Ishikawa (cell line): Measurements from ENCODE around the gene SLC9A9.

ENCODE experiments used
- CEBPB ChIP-seq: IDR thresholded peaks from 2 replicates; pipeline ENCODE4 v1.6.1; 2012
- CREB1 ChIP-seq: IDR thresholded peaks from 2 replicates; pipeline ENCODE4 v1.6.1; 2012; ENCODE audit warnings: low read depth
- EGR1 ChIP-seq: IDR thresholded peaks from 2 replicates; pipeline ENCODE4 v1.6.1; 2012
- EP300 ChIP-seq: IDR thresholded peaks from 2 replicates; pipeline ENCODE4 v1.6.1; 2012; ENCODE audit warnings: borderline replicate concordance
- FOXM1 ChIP-seq: IDR thresholded peaks from 2 replicates; pipeline ENCODE4 v1.6.1; 2012; ENCODE audit warnings: low read depth, borderline replicate concordance
- MAX ChIP-seq: IDR thresholded peaks from 2 replicates; pipeline ENCODE4 v1.6.1; 2012
- NFIC ChIP-seq: IDR thresholded peaks from 2 replicates; pipeline ENCODE4 v1.6.1; 2012
- RAD21 ChIP-seq: IDR thresholded peaks from 2 replicates; pipeline ENCODE4 v1.6.1; 2012; ENCODE audit warnings: low read depth
- REST ChIP-seq: IDR thresholded peaks from 2 replicates; pipeline ENCODE4 v1.6.1; 2012; ENCODE audit warnings: low read depth, mild to moderate bottlenecking
- TAF1 ChIP-seq: IDR thresholded peaks from 2 replicates; pipeline ENCODE4 v1.6.1; 2012; ENCODE audit warnings: low read depth, mild to moderate bottlenecking
- TCF12 ChIP-seq: IDR thresholded peaks from 2 replicates; pipeline ENCODE4 v1.6.1; 2012; ENCODE audit warnings: low read depth
- TEAD4 ChIP-seq: IDR thresholded peaks from 2 replicates; pipeline ENCODE4 v1.6.1; 2012
- USF1 ChIP-seq: IDR thresholded peaks from 2 replicates; pipeline ENCODE4 v1.6.1; 2012
- YY1 ChIP-seq: IDR thresholded peaks from 2 replicates; pipeline ENCODE4 v1.6.1; 2012; ENCODE audit warnings: low read depth
- ZBTB7A ChIP-seq: IDR thresholded peaks from 2 replicates; pipeline ENCODE4 v1.6.1; 2012; ENCODE audit warnings: low read depth

The SLC9A9 gene

GRCh38 chr3:143301031-143301901 lies 547.0 kb downstream of the SLC9A9 start:
- no peak for TF ChIP-seq MAX
- peak; percentile 14; the same call in 1 of the 2 replicates for TF ChIP-seq RAD21

- TF ChIP-seq ZBTB7A (no peak), REST (no peak), FOXM1 (no peak), EP300 (no peak), USF1 (no peak)
These were observed 549.3 kb downstream of the SLC9A9 start for GRCh38 chr3:143298886-143299535.

- TF ChIP-seq TAF1, result no peak
- TF ChIP-seq RAD21, result no peak
- no peak for TF ChIP-seq TEAD4
- TF ChIP-seq ZBTB7A, result no peak
- TF ChIP-seq FOXM1, result no peak
- TF ChIP-seq CREB1, result no peak
- TF ChIP-seq EGR1, result no peak
- TF ChIP-seq CEBPB, result no peak
- no peak for TF ChIP-seq NFIC
- TF ChIP-seq EP300, result no peak
- no peak for TF ChIP-seq USF1
- no peak for TF ChIP-seq MAX
- no peak for TF ChIP-seq REST
- no peak for TF ChIP-seq YY1
- no peak for TF ChIP-seq TCF12
These were observed 549.9 kb downstream of the SLC9A9 start for GRCh38 chr3:143298380-143298779.

- TF ChIP-seq CREB1 (no peak), REST (no peak), YY1 (no peak), ZBTB7A (no peak), RAD21 (no peak), MAX (no peak), TCF12 (no peak), CEBPB (no peak), NFIC (no peak), USF1 (no peak), TEAD4 (no peak), EP300 (no peak), EGR1 (no peak), TAF1 (no peak), FOXM1 (no peak)
These were observed 552.8 kb downstream of the SLC9A9 start for GRCh38 chr3:143295201-143296080.
